ENCODE measurements around the gene MYBBP1A.

GRCh38 chr17:4506892-4507291 lies 48.3 kb downstream of the MYBBP1A start:
- TF ChIP-seq CTCF (conservative IDR thresholded peaks at IDR 0.05) (no peak), ZFX (IDR thresholded peaks at IDR 0.05) (no peak)

All from C4-2B (cell line).